ENCODE results near the gene C8A.

DNA sequence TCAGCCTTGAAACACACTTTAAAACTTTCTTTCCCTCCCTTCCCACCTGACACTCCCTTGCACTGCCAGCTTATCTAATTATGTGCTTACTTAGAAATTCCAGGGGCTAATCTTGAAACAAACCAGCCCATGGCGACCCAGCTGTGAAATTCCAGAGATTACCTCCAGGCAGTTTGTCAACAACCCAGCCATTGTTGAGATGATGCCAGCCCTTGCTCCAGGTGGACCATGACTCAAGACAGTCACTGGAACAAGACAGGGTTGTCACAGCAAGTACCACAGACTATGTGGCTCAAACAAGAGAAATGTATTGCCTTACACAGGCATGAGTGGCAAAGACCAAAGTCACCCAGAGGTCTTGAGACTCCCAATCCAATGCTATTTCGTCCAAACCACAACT lies 43.3 kb upstream of the C8A start:
- TF ChIP-seq EZH2 (IDR thresholded peaks at IDR 0.05; ENCODE audit: low read length): no peak
- TF ChIP-seq CTCF (optimal IDR thresholded peaks at IDR 0.05 in 1 of 3, IDR thresholded peaks at IDR 0.05 in 1 of 3, conservative IDR thresholded peaks at IDR 0.05 in 1 of 3; ENCODE audit: extremely low read depth in 1 of 3, insufficient read depth in 2 of 3, low read length in 3 of 3): no peak

All from keratinocyte (primary cell).